ENCODE data around the gene GMFB.

GRCh38 chr14:54501480-54501879, 12.7 kb upstream of the GMFB start:
- TF ChIP-seq ZFP3 (CRISPR knock-in tag; IDR thresholded peaks at IDR 0.05): no peak
- TF ChIP-seq SNAI2 (CRISPR knock-in tag; IDR thresholded peaks at IDR 0.05): no peak
- TF ChIP-seq RARB (CRISPR knock-in tag; IDR thresholded peaks at IDR 0.05): no peak
- no peak for TF ChIP-seq PATZ1 (CRISPR knock-in tag; IDR thresholded peaks at IDR 0.05; ENCODE audit: borderline replicate concordance)
- no peak for TF ChIP-seq CREB5 (CRISPR knock-in tag; IDR thresholded peaks at IDR 0.05; ENCODE audit: low read depth)
- TF ChIP-seq PPARA (CRISPR knock-in tag; IDR thresholded peaks at IDR 0.05; ENCODE audit: borderline replicate concordance): no peak
- no peak for TF ChIP-seq ZNF565 (CRISPR knock-in tag; conservative IDR thresholded peaks at IDR 0.05; ENCODE audit: low read depth)

All from SK-N-SH treated with all-trans-retinoic acid at 6 μM for 48 hours (cell line).